Measurements from ENCODE around the gene USP34. TPM values are rescaled to one million over a fixed set of nuclear protein-coding genes. Genes with fewer than 3 reads are reported as not detected.

Gene USP34
- total and polyA plus RNA-seq, 2 of the 8 experiments (the other 6 are each of a cell fraction or from before 2014, with no cell fraction given), result 56.7 to 91.7 TPM

DNA sequence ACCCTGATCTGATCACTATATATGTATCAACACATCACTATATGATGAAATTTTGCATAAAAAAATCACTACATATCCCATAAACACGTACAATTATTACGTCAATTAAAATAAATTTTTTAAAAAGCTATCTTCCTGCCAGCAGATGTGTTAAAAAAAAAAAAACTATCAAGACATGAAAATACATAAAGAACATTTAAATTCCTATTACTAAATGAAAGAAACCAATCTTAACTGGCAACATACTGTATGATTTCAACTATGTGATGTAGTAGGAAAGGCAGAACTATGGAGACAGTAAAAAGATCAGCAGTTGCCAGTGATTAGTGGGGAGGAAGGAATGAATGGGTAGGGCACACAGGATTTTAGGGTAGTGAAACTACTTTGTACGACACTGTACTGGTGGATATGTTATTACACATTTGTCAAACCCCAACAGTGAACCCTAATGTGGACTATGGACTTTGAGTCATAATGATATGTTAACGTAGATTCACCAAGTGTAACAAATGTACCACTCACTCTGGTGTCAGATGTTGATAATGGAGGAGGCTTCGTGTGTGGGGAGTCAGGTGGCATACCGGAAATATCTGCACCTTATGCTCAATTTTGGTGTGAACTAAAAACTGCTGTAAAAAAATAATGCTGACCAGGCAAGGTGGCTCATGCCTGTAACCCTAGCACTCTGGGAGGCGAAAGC, 27.4 kb downstream of the USP34 start:
- H2BK12ac ChIP-seq (ENCODE audit: low read depth, low read length), result no peak overlapping the region
- H2AFZ ChIP-seq (ENCODE audit: low read length), result no peak overlapping the region
- TF ChIP-seq NANOG (IDR thresholded peaks at IDR 0.05; ENCODE audit: insufficient read depth, low read depth, low read length, poor library complexity, severe bottlenecking), result no peak
- no peak for TF ChIP-seq CTBP2 (IDR thresholded peaks at IDR 0.05; ENCODE audit: borderline replicate concordance, insufficient read depth, insufficient read length, low read length)
- no peak for TF ChIP-seq JUND (IDR thresholded peaks at IDR 0.05; ENCODE audit: low read length)
- no peak for TF ChIP-seq CBX8 (IDR thresholded peaks at IDR 0.05; ENCODE audit: borderline replicate concordance, low read depth, low read length)
- no peak for TF ChIP-seq BACH1 (IDR thresholded peaks at IDR 0.05; ENCODE audit: low read length)
- TF ChIP-seq FOSL1 (IDR thresholded peaks at IDR 0.05; ENCODE audit: insufficient read depth, low read depth, low read length), result no peak
- TF ChIP-seq, protein P1, sequence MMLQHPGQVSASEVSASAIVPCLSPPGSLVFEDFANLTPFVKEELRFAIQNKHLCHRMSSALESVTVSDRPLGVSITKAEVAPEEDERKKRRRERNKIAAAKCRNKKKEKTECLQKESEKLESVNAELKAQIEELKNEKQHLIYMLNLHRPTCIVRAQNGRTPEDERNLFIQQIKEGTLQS (IDR thresholded peaks at IDR 0.05; ENCODE audit: insufficient read depth, low read depth, low read length), result no peak
- TF ChIP-seq EZH2 (IDR thresholded peaks at IDR 0.05; ENCODE audit: low read depth, low read length, severe bottlenecking), result no peak
- no peak for TF ChIP-seq CBX5 (IDR thresholded peaks at IDR 0.05; ENCODE audit: low read depth, low read length)
- TF ChIP-seq MAFK (IDR thresholded peaks at IDR 0.05; ENCODE audit: low read depth, low read length), result no peak
- TF ChIP-seq EGR1 (IDR thresholded peaks at IDR 0.05; ENCODE audit: borderline replicate concordance, low read depth, low read length), result no peak
- TF ChIP-seq CHD1 (IDR thresholded peaks at IDR 0.05; ENCODE audit: low read depth, low read length), result no peak

More for the DNA sequence above, 27.4 kb downstream of the USP34 start:
- DNase-seq (ENCODE audit: low read depth in 1 of 2, low spot score in 2 of 2), result no peak
- H4K5ac ChIP-seq (ENCODE audit: insufficient read length, low read depth, low read length), result no peak overlapping the region
- no peak overlapping the region for H2BK5ac ChIP-seq (ENCODE audit: low read depth, low read length)
- H4K91ac ChIP-seq (replicated peaks; ENCODE audit: insufficient read length, low read length), result no peak overlapping the region
- H3K9me3 ChIP-seq (ENCODE audit: insufficient read depth in 2 of 2, low read depth in 1 of 2, low read length in 1 of 2), result no peaks in the 10 kb centered on the region
- no peak overlapping the region for H3K4ac ChIP-seq (replicated peaks; ENCODE audit: insufficient read length, low read depth, low read length)
- no peak overlapping the region for H3K9ac ChIP-seq (replicated peaks in 1 of 4; ENCODE audit: extremely low read depth in 1 of 4, low read depth in 3 of 4, low read length in 3 of 4)
- H2AK5ac ChIP-seq (ENCODE audit: low read depth, low read length), result no peak overlapping the region
- peaks cover 36 to 97% of the 10 kb centered on the region in 2 experiments for H3K79me2 ChIP-seq (ENCODE audit: control insufficient read depth in 1 of 2, insufficient read depth in 2 of 2, low read length in 2 of 2)
- POLR2A ChIA-PET (ENCODE audit: partially characterized antibody), result no interaction called here
- no peak overlapping the region for H3K18ac ChIP-seq (ENCODE audit: extremely low read depth, low read length)
- H2BK20ac ChIP-seq (ENCODE audit: low read length), result no peak overlapping the region
- H2BK15ac ChIP-seq (ENCODE audit: low read length), result no peak overlapping the region
- peaks cover 0 to 12% (median 4%) of the 10 kb centered on the region in 4 experiments; a peak in 6 of 7 replicates for H3K4me1 ChIP-seq (replicated peaks in 1 of 4; ENCODE audit: control insufficient read depth in 3 of 4, insufficient read depth in 4 of 4, low read length in 3 of 4)
- H2BK120ac ChIP-seq (replicated peaks; ENCODE audit: low read depth, low read length), result no peak overlapping the region
- peaks cover 14% of the 10 kb centered on the region for H3K79me1 ChIP-seq (ENCODE audit: low read depth, low read length)
- H3K27me3 ChIP-seq (replicated peaks in 1 of 4; ENCODE audit: control insufficient read depth in 3 of 4, extremely low read depth in 1 of 4, insufficient read depth in 3 of 4, low read length in 3 of 4), result no peaks in the 10 kb centered on the region
- H3K4me2 ChIP-seq (ENCODE audit: insufficient read depth in 1 of 2, low read depth in 2 of 2, low read length in 2 of 2), result no peak overlapping the region
- WGBS, 2 experiments (ENCODE audit: extremely low coverage in 1 of 2, insufficient coverage in 1 of 2, insufficient read length in 1 of 2, insufficient replicate concordance in 2 of 2, low coverage in 1 of 2, low lambda C conversion rate in 2 of 2, missing lambda C conversion rate in 1 of 2), result 85 to 100% methylated on average over 2 to 7 of the region's 7 CpGs
- H4K20me1 ChIP-seq (replicated peaks in 1 of 2; ENCODE audit: control insufficient read depth in 1 of 2, insufficient read depth in 2 of 2, low read length in 2 of 2), result peaks cover 16 to 30% of the 10 kb centered on the region in 2 experiments
- H4K8ac ChIP-seq (ENCODE audit: extremely low read depth, insufficient read depth, low read length), result no peak overlapping the region
- CTCF ChIA-PET (ENCODE audit: partially characterized antibody), result interaction anchor here (0.7 to 5.8 kb wide), 3 partner anchors 11 to 28 kb away, joined by 3 to 48 read pairs (median 3); no protein-coding TSS in a partner anchor
- no peak overlapping the region for H3K4me3 ChIP-seq (ENCODE audit: extremely low read depth in 1 of 4, insufficient read depth in 2 of 4, low read depth in 3 of 4, low read length in 4 of 4)
- H3K27ac ChIP-seq (ENCODE audit: low read depth, low read length), result no peak overlapping the region
- H3K56ac ChIP-seq (replicated peaks; ENCODE audit: insufficient read length, low read depth, low read length), result no peak overlapping the region
- no peaks in the 10 kb centered on the region for H3K23me2 ChIP-seq (ENCODE audit: low read depth, low read length)
- FAIRE-seq, result no peak
- H3K23ac ChIP-seq (ENCODE audit: insufficient read length), result peak overlapping the region; percentile 27
- no peak overlapping the region for H3K14ac ChIP-seq (ENCODE audit: insufficient read length)
- no peaks in the 10 kb centered on the region for H3K36me3 ChIP-seq (ENCODE audit: control insufficient read depth in 2 of 4, insufficient read depth in 4 of 4, low read length in 3 of 4)

Data from H1 (cell line).